ENCODE measurements around the gene FAM114A1.

FAM114A1 gene

GRCh38 chr4:38867478-38868058, at the start of gene FAM114A1:
Gene FAM114A1 (plus strand): TSS chr4:38867806. CDS start chr4:38878079, 10,273 bp downstream.
- TF ChIP-seq GATA2 (IDR thresholded peaks at IDR 0.05; ENCODE audit: low read depth, low read length) (no peak), GATA3 (IDR thresholded peaks at IDR 0.05; ENCODE audit: low read depth, low read length) (no peak)

GRCh38 chr4:38818441-38818976, 49.1 kb upstream of the FAM114A1 start:
- no peak for TF ChIP-seq GATA3 (IDR thresholded peaks at IDR 0.05; ENCODE audit: low read depth, low read length)
- TF ChIP-seq GATA2 (IDR thresholded peaks at IDR 0.05; ENCODE audit: low read depth, low read length), result no peak

GRCh38 chr4:38819569-38819968, 48.0 kb upstream of the FAM114A1 start:
- TF ChIP-seq GATA2 (IDR thresholded peaks at IDR 0.05; ENCODE audit: low read depth, low read length) (no peak), GATA3 (IDR thresholded peaks at IDR 0.05; ENCODE audit: low read depth, low read length) (no peak)

- TF ChIP-seq GATA2 (IDR thresholded peaks at IDR 0.05; ENCODE audit: low read depth, low read length), result no peak
- TF ChIP-seq GATA3 (IDR thresholded peaks at IDR 0.05; ENCODE audit: low read depth, low read length), result no peak
Measured at GRCh38 chr4:38820329-38821061, 47.1 kb upstream of the FAM114A1 start.

- TF ChIP-seq GATA2 (IDR thresholded peaks at IDR 0.05; ENCODE audit: low read depth, low read length) (no peak), GATA3 (IDR thresholded peaks at IDR 0.05; ENCODE audit: low read depth, low read length) (no peak)
Measured at GRCh38 chr4:38821739-38822138, 45.9 kb upstream of the FAM114A1 start.

GRCh38 chr4:38822748-38823303, 44.8 kb upstream of the FAM114A1 start:
- no peak for TF ChIP-seq GATA2 (IDR thresholded peaks at IDR 0.05; ENCODE audit: low read depth, low read length)
- TF ChIP-seq GATA3 (IDR thresholded peaks at IDR 0.05; ENCODE audit: low read depth, low read length), result no peak

GRCh38 chr4:38823766-38824165, 43.8 kb upstream of the FAM114A1 start:
- TF ChIP-seq GATA3 (IDR thresholded peaks at IDR 0.05; ENCODE audit: low read depth, low read length) (no peak), GATA2 (IDR thresholded peaks at IDR 0.05; ENCODE audit: low read depth, low read length) (no peak)

- no peak for TF ChIP-seq GATA2 (IDR thresholded peaks at IDR 0.05; ENCODE audit: low read depth, low read length)
Measured at GRCh38 chr4:38829237-38829636, 38.4 kb upstream of the FAM114A1 start.

- TF ChIP-seq GATA3 (IDR thresholded peaks at IDR 0.05; ENCODE audit: low read depth, low read length) (no peak), GATA2 (IDR thresholded peaks at IDR 0.05; ENCODE audit: low read depth, low read length) (no peak)
Measured at GRCh38 chr4:38831653-38832052, 36.0 kb upstream of the FAM114A1 start.

- TF ChIP-seq GATA2 (IDR thresholded peaks at IDR 0.05; ENCODE audit: low read depth, low read length) (no peak), GATA3 (IDR thresholded peaks at IDR 0.05; ENCODE audit: low read depth, low read length) (no peak)
Measured at GRCh38 chr4:38832206-38832605, 35.4 kb upstream of the FAM114A1 start.

GRCh38 chr4:38832624-38833528, 34.7 kb upstream of the FAM114A1 start:
- TF ChIP-seq GATA3 (IDR thresholded peaks at IDR 0.05; ENCODE audit: low read depth, low read length) (no peak), GATA2 (IDR thresholded peaks at IDR 0.05; ENCODE audit: low read depth, low read length) (no peak)

- no peak for TF ChIP-seq GATA3 (IDR thresholded peaks at IDR 0.05; ENCODE audit: low read depth, low read length)
- TF ChIP-seq GATA2 (IDR thresholded peaks at IDR 0.05; ENCODE audit: low read depth, low read length), result no peak
Measured at GRCh38 chr4:38834570-38834969, 33.0 kb upstream of the FAM114A1 start.

- no peak for TF ChIP-seq GATA3 (IDR thresholded peaks at IDR 0.05; ENCODE audit: low read depth, low read length)
- TF ChIP-seq GATA2 (IDR thresholded peaks at IDR 0.05; ENCODE audit: low read depth, low read length), result no peak
Measured at GRCh38 chr4:38837334-38837733, 30.3 kb upstream of the FAM114A1 start.

GRCh38 chr4:38837849-38838248, 29.8 kb upstream of the FAM114A1 start:
- no peak for TF ChIP-seq GATA2 (IDR thresholded peaks at IDR 0.05; ENCODE audit: low read depth, low read length)
- TF ChIP-seq GATA3 (IDR thresholded peaks at IDR 0.05; ENCODE audit: low read depth, low read length), result no peak
